NCI-H2081 treated with DMSO at 0.1 percent for 48 hours (cell line): ENCODE measurements around the gene KCNQ1.

Experiments
- DNase-seq: peaks from one replicate; lab custom pipeline; 2025; lab: John Stamatoyannopoulos, UW

KCNQ1 gene

DNA sequence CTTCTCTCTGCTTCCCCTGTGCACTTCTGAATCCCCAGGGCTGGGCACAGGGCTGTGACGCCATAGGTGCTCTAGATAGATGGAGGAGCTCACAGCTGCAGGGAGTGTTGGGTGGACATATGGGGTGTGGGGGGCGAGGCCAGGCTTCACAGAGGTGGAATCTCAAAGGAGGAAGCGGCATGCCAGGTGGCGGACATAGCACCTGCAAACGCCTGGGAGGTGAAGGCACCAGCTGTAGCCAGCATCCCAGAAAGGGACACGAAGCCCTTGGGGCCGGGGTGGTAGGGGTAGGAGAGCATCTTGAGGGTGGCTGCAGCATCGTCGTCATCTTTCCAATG, 269.6 kb downstream of the KCNQ1 start:
- no peak for DNase-seq

DNA sequence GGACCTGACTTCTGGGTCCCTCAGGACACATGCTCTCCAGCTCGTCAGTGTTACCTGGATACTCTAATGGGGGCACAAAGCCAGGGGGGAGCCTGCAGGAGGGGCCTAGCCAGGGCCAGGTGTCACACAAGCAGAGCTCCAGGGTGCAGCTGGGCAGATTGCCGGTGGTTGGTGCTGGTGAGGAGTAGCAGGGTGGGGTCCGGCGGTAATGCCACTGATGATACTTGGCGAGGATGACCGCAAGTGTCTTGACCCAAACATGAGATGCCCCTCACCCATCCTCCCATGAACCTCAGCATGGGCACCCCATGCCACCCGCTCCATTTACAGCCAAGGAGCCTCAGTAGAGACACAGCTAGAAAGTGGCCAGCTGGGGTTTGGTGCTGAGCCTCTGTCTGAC, 270.1 kb downstream of the KCNQ1 start:
- no peak for DNase-seq

DNA sequence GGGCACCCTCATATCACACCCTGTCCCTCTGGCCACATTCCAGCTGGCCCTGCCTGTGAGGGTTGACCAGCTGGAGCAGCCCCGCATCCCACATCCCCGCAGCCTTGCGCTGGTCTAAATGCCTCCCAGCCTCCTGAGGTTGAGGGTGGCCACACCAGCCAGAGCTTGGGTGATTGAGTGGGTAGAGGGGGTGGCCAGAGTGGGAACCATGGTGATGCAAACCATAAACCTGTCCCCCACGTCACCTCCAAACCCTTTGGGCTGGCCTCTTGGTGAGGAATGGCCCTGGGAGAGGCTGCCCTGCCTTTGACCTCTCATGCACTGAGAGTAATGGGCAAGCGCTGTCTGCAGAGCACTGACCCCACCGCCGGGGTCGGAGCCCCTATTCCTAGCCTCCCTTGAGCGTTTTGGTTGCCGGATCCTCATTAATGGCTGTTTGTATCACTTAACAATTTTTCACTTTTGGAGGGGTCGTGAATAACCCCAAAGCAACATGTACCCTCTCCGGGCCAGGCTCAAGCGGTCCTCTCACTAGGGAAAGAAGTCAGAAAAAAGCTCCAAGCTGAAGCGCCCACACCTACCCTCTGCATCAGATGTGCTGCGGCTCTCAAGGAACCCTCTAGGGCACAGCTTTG, 271.0 kb downstream of the KCNQ1 start:
- DNase-seq: no peak

DNA sequence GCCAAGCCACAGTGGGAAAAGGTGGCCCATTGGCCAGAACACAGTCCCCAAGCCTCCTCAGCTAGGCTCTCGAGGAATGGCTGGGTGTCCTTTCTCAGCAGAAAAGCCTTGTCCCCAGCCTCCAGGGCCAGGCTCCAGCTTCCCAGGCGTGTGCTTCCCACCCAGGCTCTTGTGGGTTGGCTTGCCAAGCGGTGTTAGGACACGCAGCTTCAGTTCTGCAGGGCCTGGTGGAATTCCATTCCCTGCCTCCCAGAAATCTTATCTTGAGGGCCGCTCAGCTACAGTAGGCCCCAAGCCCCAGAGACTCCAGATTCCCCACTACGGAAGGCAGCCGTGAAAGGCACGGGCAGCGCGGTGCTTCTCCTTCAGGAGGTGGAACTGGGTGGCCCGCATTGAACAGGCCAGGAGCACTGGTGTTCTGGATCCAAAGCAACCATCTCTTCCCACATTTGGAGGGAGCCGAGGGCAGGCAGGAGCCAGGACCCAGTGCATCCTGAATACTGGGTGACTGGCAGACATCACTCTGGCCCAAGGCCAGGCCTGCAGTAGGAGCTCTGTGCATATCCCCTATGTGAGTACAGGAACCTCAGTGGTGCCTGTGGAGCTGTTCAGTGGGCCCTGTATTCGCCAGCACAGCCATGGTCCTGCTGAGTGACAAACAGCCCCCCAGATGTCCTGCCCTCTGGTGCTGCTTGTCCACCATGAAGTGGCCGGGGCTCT, 271.7 kb downstream of the KCNQ1 start:
- DNase-seq: no peak

DNA sequence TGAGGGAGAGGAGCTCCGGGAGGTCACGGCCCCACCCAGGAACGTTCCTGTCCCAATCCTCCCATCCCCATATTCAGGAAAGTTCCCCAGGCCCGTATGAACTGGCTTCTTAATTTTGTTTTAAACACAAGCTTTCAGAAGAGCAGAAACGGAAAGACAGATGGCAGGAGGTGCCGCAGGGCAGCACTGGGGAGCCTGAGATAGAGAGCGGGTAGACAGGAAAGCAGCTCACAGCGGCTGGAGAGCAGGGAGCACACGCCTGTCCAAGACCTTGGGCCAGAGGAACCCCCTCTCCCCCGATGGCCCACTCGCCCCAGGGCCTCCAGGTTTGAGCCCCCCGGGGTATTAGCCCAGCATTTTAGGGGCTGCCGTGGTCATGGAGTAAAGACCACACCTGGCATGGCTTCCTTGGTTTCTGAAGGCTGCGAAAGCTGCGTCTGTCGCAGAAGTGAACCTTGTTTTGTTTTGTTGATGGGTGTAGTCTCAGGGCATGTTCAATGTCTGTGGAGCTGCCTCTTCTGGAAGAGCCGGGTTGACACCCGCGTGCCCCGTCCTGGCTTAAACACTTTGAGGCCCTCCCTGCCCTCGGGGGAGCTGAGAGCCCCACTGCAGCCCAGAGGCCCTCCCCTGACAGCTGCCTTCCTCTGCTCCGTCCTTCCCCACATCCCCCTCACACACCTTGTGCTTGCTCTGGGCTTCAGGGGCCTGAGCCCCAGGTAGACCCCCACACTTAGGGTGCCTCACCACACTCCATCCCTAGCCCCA, 272.9 kb downstream of the KCNQ1 start:
- no peak for DNase-seq

DNA sequence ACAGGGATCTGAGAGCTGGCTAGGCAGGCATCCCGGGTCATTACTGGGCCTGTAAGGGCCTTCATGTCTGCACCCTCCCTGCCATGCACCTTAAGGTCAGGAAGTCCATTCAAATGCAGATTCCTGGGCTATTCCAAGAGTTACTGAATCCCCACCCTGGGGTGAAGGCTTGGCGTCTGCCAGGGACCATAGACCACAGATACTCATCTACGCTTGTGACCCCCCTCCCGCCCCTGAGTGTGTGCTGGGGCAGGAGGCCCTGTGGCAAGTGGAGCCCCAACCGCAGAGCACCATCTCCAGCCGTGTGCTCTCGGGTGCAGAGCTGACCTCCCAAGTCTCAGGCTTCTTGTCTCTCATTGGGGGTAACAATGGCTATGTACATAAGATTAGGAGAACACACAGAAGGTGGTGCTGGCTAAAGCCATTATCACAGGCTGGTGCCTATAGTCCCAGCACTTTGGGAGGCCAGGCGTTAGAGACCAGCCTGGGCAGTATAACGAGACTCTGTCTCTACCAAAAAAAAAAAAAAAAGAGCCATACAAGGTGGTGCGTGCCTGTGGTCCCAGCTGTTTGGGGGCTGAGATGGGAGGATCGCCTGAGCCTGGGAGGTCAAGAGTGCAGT, 274.1 kb downstream of the KCNQ1 start:
- no peak for DNase-seq

DNA sequence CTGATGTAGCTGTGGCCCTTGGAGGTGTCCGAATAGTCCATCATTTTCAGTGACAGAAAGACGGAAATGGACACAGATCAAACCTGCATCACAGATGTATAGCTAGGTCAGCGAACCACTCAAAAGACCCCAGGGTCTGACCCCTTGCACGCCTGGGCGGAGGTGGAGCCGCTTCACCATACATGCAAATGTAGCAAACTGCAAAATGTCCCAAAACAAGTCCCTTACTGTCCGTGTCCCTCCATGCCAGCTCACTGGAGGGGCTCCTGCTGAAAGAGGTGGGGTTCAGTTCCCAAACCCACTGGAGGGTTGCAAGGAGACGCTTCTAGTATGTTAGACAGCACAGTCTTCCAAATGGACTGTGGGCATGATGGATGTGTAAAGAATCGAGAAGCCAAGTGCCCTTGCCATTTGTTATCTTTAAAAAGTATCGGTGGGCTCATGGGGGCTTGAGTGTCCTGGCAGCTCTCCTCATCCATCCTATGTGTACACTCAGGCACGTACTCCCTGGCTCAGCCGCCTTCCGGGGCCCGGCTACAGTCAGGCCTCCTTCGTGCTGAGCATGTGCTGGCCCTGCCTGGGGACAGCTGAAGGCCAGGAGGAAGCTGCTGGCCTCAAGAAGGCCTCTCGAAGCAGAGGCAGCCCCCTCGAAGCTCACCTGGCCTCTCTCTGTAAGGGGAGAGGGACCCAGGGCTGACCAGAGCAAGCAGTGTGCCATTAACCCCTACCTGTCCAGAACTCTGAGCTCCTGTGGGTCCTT, 275.2 kb downstream of the KCNQ1 start:
- no peak for DNase-seq

DNA sequence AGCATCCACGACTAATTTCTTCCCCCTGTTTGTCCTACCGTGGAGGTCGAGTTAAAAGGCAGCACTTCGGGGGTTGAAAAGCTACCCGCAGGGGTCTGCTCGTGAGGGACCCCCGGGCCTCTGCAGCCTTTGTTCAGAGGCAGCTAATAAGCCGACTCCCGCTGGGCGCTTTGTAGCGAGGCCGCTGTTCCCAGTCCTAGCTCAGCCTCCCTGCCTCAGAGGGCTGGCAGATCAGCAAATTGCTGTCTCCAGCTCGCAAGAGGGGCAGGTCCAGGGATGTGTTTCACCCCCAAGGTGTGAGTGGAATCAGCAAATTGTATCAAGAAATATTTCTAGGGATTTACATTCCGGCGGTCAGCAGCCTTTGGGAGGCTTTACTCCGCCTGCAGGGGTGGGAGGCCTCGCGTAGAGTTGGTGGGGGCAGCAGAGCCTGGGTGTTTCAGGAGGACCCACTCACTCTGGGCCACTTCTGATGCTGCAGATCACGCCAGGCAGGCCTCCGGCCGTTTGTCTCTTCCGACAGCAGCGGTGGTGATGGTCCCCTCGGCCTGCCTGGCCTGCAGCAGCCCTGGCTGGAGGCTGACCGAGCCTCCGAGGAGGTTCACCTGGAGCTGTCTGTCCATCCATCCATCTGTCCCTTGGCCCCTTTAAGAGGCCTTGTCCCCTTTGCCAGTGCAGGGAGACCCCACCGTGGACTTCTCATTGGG, 276.6 kb downstream of the KCNQ1 start:
- no peak for DNase-seq

DNA sequence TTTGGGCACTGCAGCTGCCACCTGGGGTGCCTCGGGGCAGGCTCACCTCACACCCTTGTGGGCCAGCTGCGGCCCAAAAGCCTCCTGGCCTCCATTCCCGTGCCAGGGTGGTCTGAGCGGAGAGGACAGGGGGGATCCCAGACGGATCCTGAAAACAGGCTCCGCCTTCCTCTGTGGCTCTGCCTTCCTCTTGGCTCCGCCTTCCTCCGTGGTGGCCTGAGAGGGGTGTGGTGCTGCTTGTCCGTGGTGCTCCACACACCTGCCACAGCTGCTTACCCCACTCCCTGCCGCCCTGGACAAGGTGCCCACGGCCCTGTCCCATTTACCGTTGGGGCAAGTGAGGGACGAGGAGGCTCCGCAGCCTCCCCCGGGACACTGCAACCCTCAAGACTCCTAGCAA, 278.1 kb downstream of the KCNQ1 start:
- no peak for DNase-seq

DNA sequence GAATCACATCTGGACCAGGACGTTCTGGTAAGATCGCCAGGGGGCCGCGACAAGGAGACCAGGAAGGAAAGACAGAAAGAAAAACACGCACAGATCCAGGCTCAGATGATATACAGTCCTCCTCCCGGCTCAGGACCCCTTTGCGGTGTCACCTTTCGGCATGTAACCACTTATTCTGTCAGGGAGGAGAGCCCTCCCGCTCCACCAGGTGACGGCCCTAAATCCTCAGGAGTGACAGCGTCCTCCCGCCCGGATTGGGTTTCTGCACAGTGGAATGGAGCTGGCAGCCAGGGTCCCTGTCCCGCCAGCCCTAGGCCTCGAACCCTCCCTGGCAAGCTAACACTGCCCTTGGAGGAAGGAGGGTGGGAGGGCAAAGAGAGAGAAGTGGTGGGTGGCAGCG, 279.3 kb downstream of the KCNQ1 start:
- no peak for DNase-seq

DNA sequence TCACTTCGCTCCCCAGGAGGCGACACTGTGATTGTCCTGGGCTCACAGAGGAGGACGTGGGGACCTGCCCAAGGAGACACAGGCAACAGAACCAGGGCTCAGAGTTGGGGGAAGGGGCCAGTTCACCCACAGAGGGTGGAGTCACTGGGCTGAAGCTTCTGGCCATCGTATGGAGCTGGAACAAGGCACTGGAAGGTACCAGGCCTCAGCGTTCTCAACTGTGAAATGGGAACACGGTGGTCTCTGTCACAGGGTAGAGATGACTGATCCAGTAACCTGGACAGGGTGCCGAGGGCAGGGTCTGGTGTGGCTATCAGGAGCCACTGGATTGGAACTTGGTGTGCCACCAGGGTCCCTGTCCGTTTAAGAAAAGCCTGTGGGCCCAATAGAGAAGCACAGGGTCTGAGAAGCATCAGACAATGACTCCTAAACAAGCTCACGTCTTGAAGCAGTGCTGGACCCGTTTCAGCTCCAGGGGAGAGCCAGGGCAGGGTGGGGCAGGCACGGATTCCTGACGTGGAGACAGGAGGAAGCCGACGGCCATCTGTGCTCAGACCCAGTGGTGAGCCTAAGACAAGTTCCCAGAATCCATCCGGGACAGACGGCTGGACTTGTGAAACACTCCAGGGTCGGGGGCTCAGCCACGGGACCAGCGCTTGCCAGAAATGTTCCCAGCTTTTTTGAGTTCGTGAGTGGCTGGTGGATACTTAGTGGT, 280.0 kb downstream of the KCNQ1 start:
- DNase-seq: no peak

DNA sequence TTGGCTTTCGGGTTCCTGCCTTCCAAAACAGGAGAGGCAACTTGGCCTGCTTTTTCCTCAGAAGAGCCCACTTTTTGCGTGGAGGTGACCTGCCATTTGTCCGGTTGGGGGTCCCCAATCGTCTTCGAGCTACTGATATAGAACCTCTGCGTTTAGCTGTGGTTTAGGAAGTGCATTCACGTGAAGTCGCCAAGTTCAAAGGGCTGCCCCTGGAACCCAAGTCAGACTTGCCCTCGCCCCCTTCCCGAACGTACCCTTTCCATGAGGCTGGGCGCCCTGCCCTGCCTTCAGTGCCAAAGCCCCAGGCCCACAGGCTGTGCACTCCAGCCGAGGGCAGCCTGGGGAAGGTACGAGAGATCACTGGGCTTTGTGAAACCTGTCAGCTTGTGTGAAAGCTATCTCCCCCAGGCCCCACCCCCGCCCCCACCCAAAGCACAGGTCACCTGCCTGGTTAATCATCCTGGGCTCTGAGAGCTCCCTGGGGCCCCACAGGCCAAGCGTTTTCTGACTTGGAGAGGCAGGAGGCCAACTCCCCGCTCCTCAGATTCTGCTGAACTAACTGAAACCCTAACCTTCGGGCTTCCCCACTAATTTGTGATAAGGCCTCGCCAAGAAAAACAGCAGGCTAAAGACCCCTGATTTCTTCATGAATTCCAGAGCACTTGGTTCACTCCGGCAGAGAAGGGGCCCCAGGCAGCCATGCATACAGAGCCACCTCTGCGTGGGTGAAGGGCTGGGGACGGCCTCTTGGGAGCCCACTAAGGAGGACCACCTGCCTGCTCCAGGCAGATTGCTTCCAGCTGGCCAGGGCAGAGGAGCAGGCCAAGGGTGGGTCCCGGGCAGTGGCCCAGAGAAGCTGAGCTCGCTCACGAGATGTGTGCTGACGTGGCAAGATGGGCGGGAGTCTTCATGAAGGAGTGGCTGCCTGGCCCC, 280.8 kb downstream of the KCNQ1 start:
- DNase-seq: no peak

DNA sequence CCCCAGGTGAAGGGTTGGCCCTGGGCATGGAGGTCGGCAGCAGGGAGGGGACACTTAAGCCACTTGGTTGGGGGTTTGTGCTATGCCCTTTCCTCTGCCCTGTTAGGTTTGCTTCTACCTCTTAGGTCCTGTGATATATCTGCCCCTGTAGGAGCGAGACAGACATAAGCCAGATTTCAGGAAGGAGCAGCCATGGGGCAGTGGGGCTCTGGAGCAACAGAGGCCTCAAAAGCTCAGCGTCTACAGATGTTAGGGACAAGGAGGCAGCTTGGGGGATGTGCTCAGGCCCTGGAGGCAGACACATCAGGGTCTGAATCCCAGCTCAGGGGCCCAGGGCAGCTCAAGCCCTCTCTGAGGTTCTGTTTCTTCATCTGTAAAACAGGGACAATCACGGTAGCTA, 282.2 kb downstream of the KCNQ1 start:
- DNase-seq: no peak

DNA sequence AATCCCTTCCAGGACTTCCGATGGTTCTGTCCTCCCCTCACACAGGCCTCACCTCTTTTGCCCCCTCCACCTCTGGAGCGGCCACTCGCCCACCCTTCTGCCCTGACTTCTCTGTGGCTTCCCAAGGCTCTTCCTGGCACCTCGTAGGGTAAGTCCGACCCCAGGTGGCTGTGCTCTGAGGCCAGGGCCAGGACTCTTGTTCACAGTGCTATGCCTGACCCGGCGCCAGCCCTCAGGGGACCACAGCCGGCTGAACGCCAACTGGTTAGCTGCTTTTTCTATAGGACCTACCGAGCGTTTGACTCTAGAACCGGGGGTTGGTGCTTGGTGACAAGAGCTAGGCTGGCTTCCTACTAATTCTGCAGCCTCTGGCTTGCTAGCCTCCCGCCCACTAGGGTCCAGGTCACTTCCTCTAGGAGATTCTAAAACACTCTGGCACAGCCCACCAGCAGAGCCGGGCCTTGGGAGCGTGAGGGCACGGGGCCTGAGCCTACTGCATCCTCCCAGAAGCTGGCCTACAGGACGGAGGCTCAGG, 283.4 kb downstream of the KCNQ1 start:
- DNase-seq: no peak

DNA sequence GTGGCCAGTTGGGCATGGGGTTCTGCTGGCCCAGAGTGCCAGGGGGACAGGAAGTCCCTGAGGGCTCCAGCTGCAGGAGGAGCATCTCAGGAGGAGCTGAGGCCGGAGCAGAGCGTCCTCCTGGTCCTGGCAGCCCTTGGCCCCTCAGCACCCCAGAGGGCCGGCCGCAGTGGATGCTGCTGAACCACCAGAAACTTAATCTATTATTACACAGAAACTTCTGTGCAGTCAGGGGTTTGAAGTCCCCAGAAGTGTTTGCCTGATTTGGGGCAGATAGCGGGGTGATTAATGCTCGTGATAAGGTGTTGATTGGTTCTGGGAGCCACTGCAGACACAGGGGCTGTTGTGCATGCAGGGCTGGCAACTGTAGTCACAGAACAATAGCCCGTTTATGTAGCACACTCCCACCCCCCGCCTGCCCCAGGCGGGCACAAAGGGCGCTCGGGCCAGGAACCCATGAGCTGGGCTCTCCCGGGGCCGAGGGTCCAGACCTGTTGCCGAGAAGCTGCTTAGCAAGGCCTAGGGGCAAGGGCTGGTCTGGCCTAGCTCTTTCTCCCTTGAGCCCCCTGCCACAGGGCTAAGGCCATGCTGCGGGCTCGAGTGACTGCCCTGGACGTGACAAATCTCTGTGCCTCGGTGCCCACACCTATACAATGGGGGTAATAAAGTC, 284.0 kb downstream of the KCNQ1 start:
- DNase-seq: no peak

DNA sequence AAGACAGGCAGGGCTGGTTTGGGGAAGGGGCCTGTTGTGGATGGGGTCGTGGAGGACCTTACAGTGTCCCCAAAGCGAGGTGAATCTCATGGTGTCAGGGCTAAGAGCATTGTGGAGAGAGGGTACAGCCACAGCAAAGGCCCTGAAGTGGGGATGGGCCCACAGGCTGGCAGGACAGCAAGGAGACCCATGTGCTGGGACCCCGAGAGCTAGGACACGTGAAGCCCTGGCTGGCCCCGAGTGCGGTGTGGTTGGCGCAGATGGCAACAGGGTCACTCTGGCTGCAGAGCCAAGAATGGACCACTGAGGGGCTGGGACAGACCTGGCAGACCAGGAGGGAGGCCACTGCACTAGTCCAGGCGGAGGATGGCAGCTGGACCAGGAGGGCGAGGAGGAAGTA, 285.0 kb downstream of the KCNQ1 start:
- DNase-seq: no peak

DNA sequence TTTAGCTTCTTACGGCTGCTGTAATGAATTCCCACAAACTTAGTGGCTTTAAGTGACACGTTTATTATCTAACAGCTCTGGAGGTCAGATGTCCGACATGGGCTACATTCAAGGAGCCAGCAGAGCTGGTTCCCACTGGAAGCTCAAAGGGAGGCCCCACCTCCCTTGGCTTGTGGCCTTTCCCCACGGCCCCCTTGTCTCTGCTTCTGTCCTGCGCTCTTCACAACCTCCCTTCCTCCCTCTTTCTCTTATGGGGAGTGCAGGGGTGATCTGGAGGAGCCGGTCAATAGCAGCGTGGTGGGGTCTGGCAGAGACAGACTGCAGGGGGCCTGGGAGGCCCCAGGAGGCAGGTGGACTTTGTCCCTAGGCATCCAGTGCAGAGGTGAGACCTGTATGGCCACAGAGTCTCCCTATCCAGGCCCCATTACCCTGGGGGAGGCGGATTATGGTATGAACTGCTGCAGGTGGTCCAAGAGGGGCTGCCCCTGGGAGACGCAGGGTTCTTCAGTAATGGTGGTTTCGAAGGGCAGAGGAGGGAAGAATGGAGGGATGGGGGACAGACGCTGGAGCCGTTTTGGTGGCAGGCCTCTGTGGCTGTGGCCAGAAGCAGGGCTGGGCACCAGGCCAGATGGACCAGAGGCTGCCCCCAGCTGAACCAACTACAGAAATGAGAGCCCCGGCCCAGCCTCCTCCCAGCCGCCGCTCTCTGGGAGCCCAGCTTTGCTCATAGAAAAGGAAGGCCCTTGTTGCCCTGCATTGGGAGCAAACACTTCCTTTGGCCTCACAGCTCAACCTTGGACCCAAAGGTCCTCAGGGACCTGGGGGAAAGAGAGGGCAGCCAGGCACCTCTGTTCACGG, 285.7 kb downstream of the KCNQ1 start:
- no peak for DNase-seq
